ENCODE measurements around the gene FAM200B. TPM values are rescaled to one million over a fixed set of nuclear protein-coding genes. Genes with fewer than 3 reads are reported as not detected.

The FAM200B gene
- total and polyA plus RNA-seq, 2 of the 4 experiments (the other 2 are of a cell fraction), result 16.7 to 18.5 TPM

GRCh38 chr4:15712214-15712613 lies 30.6 kb downstream of the FAM200B start:
- ATAC-seq (ENCODE audit: low read depth) (no peak), DNase-seq (no peak)
- H4K5ac ChIP-seq (ENCODE audit: low read depth, low read length), result no peak overlapping the region
- H3K27ac ChIP-seq (ENCODE audit: insufficient read depth, low read length), result no peak overlapping the region
- intact Hi-C loops (cut with micrococcal nuclease) (no loop called here), dilution Hi-C loops (cut with HindIII; ENCODE audit: low sequenced_read_pairs, unreplicated experiment) (no loop called here), in situ Hi-C loops (cut with MboI; ENCODE audit: low sequenced_read_pairs) (no loop called here)
- H3K27me3 ChIP-seq (ENCODE audit: control insufficient read depth, insufficient read depth, low read length), result no peaks in the 10 kb centered on the region
- peaks cover 11% of the 10 kb centered on the region for H3K4me1 ChIP-seq (ENCODE audit: control insufficient read depth, insufficient read depth, low read length)
- no peaks in the 10 kb centered on the region for H4K20me1 ChIP-seq (ENCODE audit: insufficient read depth, low read length)
- WGBS, 2 experiments (ENCODE audit: extremely low coverage in 2 of 2, insufficient read length in 1 of 2), result no CpG with 5 or more reads among the region's 1 CpG
- H3K9me3 ChIP-seq (ENCODE audit: control insufficient read depth, insufficient read depth, low read length), result no peaks in the 10 kb centered on the region
- H3K18ac ChIP-seq (ENCODE audit: low read depth, low read length), result no peak overlapping the region
- no peak overlapping the region for H3K56ac ChIP-seq (ENCODE audit: extremely low read depth, insufficient read depth, low read length)
- peaks cover 3% of the 10 kb centered on the region; the same call in 1 of the 2 replicates for H3K9me1 ChIP-seq (ENCODE audit: insufficient read depth, low read length)
- H2BK120ac ChIP-seq (ENCODE audit: low read depth, low read length), result no peak overlapping the region
- H3K14ac ChIP-seq (replicated peaks; ENCODE audit: low read depth, low read length), result no peak overlapping the region
- no peak overlapping the region for H3K23ac ChIP-seq (ENCODE audit: low read depth, low read length)
- H2AK5ac ChIP-seq (ENCODE audit: low read depth, low read length), result no peak overlapping the region
- H2BK5ac ChIP-seq (ENCODE audit: low read depth, low read length, poor library complexity, severe bottlenecking), result no peak overlapping the region
- no peak overlapping the region for H3K4me2 ChIP-seq (ENCODE audit: low read depth, low read length)
- no peak overlapping the region for H2AK9ac ChIP-seq (replicated peaks; ENCODE audit: low read depth, low read length, poor library complexity)
- ChIA-PET CTCF (no interaction called here), POLR2A (ENCODE audit: unreplicated experiment) (no interaction called here)
- no peak overlapping the region for H3K9ac ChIP-seq (ENCODE audit: low read depth, low read length)
- H4K91ac ChIP-seq (ENCODE audit: insufficient read depth, low read depth, low read length), result no peak overlapping the region
- no peaks in the 10 kb centered on the region; the same call in 1 of the 2 replicates for H3K36me3 ChIP-seq (ENCODE audit: control insufficient read depth, insufficient read depth, low read length)
- no peak overlapping the region for H2BK15ac ChIP-seq (ENCODE audit: low read depth, low read length)
- TF ChIP-seq RCOR1 (IDR thresholded peaks at IDR 0.05; ENCODE audit: insufficient replicate concordance, low read length) (no peak), SMC3 (IDR thresholded peaks at IDR 0.05; ENCODE audit: low read depth, low read length) (no peak), RAD21 (IDR thresholded peaks at IDR 0.05; ENCODE audit: low read length) (no peak), FOS (IDR thresholded peaks at IDR 0.05; ENCODE audit: low read depth, low read length) (no peak), CHD1 (IDR thresholded peaks at IDR 0.05; ENCODE audit: low read depth, low read length) (no peak)
- BruUV-seq (replicated peaks), result no TSS peak
- no peaks in the 10 kb centered on the region for H3K79me1 ChIP-seq (ENCODE audit: low read depth in 1 of 2, low read length in 2 of 2)
- no peak overlapping the region for H3K4me3 ChIP-seq (ENCODE audit: insufficient read depth, low read depth, low read length)
- no peak overlapping the region for H2BK20ac ChIP-seq (ENCODE audit: low read depth, low read length)
- H3K4ac ChIP-seq (ENCODE audit: low read depth, low read length), result no peak overlapping the region
- no peak overlapping the region for H2AFZ ChIP-seq (replicated peaks; ENCODE audit: low read length, poor library complexity)
- H4K8ac ChIP-seq (ENCODE audit: low read depth in 2 of 2, low read length in 2 of 2), result no peak overlapping the region

All from IMR-90 (cell line).